A172 (cell line): ENCODE data around the gene RAC2. TPM values are rescaled to one million over a fixed set of nuclear protein-coding genes. Genes with fewer than 3 reads are reported as not detected.

Experiments used
- DNase-seq: peaks from one replicate; pipeline ENCODE4 v3.0.0-alpha.2; 2015; ENCODE audit warnings: low spot score
- total RNA-seq: library from RNA; depleted of rRNA; stranded (reverse); fragments of >200 nt; shearing (Covaris generic); gene quantifications from 2 replicates; pipeline ENCODE4 v1.2.3, GENCODE V29; 2014

The RAC2 gene
- total RNA-seq, 1 experiment from 2014 or later: 51.7 TPM

DNA sequence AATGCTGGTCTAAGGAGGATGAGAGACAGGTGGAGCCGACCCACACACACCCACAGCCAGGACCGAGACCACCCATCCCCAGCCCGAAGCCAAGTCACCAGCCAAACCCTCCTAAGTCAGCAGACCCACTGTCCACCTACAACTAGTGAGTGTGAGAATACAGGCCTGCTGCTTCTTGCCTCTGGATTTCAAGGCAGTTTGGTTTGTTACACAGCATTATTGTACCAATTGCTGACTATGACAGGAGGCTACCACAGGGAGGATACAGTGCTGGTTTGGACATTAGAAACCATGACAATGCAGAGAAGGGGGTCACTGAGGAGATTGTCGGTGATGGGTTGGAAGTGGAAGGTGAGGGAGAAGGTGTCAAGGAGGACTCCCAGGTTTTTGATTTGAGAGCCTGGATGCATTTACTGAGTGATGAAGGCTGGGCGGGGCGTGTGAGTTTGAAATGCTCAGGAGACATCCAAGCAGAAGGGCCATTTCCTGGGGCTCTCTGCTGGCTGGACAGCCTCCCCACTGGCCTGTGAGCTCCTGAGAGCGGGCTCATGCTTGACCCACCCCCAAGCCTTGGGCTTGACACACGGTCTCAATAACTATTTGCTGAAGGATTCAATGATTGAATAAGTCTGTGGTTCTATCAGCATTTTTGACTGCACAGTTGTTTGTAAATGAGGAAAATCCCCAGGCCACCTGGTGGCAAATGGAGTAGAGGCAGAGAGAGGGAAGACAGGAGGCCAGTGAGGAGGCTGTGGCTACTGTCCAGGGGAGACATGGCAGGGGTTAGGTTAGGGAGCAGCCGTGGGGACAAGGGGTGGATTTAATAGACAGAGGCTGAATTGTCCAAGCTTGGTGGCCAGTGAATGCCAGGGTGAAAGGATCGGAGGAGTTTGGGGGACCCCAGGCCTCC, 22.4 kb downstream of the RAC2 start:
- DNase-seq: no peak

DNA sequence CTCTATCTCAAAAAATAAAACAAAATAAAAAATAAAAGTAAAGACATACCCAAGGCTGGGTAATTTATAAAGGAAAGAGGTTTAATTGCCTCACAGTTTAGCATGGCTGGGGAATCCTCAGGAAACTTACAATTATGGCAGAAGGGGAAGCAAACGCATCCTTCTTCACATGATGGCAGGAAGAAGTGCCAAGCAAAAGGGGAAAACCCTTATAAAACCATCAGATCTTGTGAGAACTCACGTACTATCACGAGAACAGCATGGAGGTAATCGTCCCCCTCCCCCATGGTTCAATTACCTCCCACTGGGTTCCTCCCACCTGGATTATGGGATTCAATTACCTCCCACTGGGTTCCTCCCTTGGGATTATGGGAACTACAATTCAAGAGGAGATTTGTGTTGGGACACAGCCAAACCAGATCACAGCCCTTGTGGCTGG, 23.5 kb downstream of the RAC2 start:
- no peak for DNase-seq

DNA sequence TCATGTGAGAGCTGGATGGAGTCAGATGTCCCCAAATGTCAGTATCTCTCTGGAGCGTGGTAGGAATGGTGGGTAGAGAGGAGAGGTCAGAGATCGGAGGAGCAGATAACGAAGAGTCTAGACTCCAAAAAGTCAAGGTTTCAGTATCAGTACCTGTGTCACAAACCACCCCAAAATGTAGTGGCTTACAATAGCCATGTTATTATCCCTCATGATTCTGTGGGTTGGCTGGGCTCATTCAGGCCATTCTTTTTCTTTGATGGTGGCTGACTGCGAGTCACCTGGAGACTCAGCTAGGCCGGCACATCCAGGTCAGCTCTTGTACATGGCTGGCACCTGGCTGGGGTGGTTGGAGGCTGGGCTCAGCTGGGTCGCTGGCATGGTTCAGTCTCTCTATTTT, 24.5 kb downstream of the RAC2 start:
- no peak for DNase-seq

DNA sequence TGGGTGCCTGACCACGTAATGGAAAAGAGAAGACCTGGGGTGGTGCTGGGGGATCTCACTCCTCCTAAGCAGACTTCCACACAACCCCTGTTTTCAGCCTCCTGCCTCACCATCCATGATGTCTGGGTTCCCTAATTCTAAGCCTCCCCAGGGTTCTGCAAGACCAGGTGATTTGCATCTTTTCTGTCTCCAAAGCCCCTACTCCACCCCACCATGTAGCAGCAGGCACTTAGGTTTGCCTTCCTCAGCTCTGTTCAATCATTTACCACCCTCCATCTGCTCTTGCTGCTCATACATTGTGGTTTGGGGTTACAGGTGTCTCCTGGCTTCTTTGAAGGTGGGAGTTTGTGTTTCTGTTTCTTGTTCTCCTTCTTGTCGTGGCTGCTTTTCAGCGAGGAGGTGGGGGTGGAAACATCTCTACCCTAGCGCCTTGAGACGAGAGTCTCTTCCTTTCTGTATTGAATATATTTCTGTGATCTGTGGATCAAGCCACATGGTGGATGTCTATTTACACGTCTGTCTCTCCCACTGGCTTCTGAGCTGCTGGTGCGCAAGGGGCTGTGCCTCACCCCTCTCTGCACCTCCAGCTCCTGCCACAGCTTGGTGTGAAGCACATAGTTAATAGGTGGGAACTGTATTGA, 25.2 kb downstream of the RAC2 start:
- DNase-seq: no peak

DNA sequence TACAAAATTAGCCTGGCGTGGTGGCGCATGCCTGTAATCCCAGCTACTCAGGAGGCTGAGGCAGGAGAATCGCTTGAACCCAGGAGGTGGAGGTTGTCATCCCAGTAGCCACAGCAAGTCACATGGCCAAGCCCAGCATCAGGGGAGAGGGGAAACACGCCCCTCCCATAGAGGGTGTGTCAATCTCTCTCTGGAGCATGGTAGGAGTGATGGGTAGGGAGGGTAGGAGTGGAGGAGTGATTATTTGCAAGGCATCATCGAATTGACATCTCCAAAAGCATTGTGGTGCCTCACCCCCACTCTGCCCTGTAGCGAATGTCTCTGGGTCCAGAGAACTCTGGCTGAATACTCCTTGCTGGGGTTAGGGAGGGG, 25.7 kb downstream of the RAC2 start:
- DNase-seq: no peak

DNA sequence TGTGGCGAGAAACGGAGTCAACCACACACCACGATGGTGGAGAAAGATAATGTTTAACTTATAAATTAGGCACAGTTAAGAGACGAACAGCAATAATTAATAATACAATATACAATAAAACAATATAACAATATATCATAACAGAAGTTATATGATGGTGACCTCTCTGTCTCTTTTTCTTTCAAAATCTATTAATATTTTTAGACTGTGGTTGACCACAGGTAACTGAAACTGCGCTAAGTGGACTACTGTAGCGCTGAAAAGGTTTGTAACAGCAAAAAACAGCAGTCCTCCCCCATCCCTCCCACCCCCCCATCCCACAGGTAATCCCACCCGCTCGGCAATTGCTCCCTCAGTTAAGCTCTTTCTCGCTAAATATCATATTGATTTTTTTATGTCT, 28.2 kb downstream of the RAC2 start:
- no peak for DNase-seq

DNA sequence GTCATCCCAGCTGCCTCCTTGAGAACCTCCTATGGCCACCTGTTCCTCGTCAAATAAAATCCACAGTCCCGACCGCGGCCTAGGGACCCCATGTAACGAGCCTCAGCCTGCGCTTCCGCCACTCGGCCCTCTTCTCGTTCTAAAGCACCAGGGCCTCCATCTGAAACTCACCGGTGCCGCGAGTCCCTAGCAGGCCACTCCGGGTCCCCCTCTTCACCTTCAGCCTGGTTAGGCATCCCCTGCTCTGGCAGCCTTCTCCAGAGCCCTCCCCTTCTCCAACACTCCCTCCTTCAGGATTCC, 29.4 kb downstream of the RAC2 start:
- no peak for DNase-seq

DNA sequence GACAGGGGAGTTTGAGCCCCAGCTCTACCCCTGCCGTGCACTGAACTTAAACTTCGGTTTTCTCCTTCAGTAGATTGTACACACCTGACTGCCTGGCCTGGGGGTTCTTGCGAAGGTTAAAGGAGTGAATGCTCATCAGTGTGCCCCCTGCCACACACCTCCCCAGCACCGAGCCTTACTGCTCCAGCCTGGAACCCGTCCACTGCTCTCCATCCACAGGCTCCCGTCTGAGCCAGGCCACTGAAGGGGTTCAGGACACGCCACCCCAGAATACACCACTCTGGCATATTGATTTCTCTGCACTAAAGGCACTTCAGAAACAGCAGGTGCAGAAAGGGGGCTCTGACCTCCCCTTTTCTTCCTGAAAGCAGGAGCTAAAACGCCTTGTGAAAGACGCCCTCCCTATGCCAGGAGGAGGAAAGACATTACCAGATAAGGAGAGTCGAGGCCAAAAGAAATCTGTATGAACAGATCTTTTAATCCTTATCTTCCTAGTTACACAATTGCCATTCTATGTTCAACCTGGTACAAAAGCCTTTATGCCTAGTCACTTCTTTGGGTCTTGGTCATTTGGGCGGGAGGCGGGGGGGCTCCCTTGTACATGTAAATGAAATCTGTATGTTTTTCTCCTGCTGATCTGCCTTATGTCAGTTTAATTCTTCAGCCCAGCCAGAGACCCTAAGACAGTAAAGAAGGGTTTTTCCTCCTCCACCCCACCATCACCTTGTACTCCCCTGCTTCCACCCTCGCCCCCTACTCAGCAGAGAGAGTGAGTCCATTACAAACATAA, 29.9 kb downstream of the RAC2 start:
- no peak for DNase-seq

DNA sequence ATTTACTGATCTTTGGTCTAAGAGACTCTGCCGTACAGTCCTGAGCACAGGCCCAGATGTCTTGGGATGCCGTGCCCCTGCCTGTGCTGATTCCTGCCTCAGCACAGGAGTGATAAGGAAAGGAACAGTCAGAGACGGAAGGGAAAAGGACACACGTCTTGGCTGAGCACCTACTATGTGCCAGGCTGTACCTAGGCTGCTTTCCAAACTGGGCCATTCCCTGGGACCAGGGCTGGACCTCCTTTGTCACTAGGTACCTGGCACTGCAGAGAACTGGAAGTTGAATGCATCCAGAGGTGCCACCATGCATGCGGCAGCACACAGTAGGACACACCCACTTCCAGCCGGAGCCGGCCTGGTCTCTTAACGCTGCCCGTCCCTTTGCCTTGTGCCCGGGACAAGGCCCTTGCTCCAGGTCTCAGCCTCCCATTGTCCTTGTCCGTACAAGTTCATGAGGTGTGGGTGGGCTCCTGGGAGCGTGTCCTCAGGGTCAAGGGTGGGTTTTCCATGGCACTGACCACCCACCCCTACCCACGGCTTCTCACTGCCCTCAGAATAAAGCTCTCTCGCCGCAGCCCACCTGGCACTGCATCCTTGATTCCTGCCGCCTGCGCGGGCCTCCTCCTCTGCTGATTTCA, 30.7 kb downstream of the RAC2 start:
- DNase-seq: no peak

DNA sequence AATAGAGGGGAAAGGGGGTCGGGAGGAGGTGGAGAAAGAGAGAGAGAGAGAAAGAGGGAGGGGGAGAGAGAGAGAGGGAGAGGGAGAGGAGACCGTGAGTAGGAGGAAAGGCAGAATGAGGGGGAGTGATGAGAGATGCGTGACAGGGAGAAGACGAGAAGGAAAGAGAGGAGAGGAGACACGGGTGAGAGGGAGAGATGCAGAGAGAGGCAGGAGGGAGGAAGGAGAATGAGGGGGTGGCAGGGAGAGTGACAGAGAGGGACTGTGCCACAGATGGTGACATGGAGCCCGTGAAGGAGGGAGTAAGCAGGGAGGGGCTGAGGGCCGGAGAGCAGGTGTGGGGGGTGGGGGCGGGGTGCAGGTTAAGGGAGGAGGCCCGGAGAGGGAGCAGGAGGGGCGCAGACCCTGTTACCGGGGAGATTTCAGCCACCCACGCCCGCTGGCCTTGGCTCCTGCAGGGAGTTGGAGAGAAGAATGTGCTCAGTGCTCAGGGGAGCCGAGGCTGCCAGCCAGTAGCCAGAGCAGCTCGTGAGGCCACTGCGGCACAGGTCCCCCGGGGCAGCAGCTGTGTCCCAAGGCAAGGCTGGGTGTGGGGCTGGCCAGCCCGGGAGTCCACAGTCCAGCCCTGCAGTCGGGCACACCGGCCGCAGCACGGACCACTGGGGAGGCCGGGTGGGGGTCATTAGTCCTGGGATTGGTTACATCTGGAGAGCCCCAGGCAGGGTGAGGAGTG, 31.7 kb downstream of the RAC2 start, which contains the start of gene SSTR3:
Gene SSTR3, minus strand, starts transcription at position 304 of the 733 bp plus-strand sequence. CDS start 4,674 bp downstream, outside the sequence.
- no peak for DNase-seq

DNA sequence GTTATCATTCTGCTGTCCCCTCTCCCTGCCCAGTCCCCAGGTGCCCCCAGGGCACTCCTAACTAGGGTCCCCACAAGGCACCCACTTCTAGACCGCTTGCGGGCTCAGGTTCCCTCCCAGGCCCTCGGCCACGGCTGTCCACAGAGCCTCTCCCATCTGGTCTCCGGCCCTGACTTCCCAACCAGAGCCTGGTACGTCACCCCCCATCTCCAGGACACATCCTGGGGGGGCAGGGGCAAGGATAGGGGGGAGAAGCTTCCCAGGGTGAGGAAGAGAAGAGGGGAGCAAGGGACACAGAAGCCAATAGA, 32.2 kb downstream of the RAC2 start:
- DNase-seq: no peak

DNA sequence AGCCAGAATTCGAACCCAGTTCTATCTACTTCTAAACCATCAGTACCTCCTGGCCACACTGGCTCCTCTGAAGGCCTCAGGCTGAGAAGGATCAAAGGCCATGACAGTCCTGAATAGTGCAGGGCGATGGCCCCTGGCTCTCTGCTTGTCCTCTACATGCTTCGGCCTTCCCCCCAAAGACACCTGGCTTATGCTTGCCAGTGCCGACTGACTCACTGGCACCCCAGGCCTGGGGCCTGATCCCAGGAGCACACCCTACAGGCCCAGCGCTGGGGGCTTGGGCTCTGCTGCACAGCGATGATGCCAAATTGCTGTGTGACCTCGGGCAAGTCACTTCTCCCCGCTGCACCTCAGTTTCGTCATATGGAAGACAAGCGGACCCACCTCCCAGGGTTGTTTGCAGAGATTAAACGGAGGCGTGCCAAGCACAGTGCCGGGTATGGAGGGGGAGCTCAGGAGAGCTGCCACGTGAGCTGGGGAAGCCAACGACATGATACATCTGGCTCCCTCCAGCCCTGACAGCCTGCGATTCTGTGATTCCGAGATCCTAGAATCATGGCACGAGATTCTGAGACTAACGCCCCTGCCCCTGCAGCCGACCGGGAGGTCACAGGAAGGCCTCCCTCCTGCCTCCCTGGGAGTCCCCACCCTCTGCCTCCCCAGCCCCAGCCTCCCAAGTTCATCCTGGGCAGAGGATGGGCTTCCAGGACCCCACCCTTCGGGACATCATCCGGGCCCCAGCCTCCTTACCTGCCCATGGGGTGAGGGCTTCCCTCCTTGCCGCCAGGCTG, 32.8 kb downstream of the RAC2 start:
- no peak for DNase-seq

DNA sequence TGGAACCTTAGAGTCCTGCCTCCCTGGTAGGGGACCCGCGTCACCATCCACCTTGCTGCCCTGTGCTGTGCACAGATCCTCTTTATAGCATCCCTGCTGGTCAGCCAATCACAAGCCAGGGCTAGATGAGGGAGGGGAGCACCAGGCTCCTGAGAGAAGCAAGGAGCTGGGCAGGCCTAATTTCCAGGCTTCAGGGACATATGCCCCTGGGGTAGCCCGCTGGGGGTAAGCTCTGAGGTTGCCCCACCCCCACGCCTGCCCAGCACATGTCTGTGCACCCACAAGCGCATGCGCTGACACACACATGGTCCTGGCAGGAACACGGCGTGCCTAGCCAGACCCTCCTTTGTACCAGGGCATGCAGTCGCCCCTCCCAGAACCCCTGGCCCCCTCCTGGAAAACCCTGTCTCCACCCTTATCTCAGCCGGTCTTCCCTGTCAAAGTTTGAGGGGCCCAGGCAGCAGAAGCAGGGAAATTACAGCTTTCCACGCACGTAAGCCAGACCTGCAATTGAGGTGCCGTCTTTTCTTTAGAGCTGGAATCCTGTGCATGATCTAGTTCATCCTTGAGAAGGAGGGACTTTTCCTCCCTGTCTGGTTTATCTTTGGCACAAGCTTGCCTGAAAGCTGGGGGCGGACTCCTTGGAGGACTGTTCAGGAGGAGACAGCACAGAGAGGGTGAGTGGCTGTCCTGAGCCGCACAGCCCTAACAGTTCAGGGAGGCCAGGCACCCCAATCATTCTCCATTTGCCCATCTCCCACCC, 33.8 kb downstream of the RAC2 start:
- DNase-seq: no peak

DNA sequence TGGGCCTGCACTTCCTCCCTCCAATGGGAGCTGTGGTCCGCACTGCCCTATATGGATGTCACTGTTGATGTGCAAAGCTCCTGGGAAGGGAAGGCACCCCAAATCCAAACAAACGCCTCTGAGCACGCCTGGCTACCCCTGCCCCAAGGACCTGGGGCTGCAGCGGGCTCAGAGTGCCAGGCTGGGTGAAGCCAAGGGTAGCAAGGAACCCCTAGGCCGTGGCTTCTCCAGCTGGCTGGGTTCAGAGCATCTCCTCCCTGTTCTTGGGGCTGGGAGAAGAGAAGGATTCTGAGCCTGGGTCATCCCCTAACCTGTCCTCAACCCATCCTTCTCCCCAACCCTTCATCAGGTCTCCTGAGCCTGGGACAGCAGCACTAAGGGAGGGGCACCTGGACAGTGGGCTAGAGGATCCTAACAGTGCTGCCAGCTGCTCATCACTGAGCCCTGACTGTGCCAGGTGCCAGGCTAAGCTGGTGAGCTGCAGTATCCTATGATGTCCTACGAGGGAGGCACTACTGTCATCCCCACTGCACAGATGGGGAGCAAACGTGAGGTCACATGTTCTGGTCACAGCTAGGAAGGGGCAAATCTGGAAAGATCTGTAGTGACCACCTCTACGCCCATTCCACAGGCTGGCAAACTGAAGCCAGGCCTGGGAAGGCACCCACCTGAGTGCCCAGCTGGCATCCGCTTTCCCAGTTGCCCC, 34.8 kb downstream of the RAC2 start:
- no peak for DNase-seq

DNA sequence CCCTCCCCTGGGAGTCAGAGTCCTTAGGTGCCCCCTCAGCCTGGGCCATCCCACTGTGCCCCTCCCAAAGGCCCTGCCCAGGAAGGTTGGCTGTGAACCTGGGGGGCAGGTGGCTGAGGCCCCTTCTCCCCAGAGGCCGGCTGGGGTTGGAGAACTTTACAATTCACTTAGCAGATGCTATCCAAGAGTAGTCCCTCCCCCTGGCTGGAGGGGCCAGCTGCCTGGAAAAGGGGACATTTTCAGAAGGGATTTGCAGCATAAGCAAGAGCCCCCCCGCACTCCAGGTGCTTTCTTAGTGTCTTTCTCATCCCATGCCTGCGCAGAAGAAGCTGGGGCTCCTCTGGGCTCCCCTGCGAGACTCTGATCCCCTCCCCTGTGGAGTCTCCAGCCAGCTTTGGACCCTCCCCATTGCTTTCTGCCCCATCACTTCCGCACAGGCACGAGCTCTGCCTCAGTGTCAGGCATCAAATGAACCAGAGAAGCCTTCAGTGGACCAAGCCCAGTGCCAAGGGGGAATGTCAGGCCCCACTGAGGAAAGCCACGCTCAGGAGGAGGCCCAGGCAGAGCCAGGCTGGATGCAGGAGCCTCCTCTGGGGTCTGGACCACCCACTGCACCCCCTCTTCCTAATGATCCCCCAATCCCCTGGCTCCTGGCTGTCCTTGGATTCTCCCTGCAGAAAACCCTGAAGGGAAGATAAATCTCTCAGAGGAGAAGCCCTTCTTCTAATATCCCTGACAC, 35.5 kb downstream of the RAC2 start:
- DNase-seq: no peak

DNA sequence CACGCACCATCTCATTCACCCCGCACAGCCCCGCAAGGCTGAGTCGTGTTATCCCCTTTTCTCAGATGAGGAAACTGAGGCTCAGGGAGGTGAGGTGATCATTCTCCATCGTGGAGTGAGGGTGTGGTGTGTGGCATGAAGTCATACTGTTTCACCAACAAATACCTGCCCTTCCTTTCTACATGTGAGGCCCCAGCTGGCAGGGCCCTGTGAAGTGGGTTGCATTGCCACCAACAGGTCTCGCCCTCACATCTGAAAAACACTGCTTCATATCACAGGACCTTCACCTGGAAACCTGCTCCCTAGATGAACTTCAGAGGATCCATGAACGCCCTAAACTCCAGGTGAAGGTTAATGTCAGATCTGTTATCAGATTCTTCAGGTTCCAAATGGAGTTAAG, 36.1 kb downstream of the RAC2 start:
- no peak for DNase-seq

DNA sequence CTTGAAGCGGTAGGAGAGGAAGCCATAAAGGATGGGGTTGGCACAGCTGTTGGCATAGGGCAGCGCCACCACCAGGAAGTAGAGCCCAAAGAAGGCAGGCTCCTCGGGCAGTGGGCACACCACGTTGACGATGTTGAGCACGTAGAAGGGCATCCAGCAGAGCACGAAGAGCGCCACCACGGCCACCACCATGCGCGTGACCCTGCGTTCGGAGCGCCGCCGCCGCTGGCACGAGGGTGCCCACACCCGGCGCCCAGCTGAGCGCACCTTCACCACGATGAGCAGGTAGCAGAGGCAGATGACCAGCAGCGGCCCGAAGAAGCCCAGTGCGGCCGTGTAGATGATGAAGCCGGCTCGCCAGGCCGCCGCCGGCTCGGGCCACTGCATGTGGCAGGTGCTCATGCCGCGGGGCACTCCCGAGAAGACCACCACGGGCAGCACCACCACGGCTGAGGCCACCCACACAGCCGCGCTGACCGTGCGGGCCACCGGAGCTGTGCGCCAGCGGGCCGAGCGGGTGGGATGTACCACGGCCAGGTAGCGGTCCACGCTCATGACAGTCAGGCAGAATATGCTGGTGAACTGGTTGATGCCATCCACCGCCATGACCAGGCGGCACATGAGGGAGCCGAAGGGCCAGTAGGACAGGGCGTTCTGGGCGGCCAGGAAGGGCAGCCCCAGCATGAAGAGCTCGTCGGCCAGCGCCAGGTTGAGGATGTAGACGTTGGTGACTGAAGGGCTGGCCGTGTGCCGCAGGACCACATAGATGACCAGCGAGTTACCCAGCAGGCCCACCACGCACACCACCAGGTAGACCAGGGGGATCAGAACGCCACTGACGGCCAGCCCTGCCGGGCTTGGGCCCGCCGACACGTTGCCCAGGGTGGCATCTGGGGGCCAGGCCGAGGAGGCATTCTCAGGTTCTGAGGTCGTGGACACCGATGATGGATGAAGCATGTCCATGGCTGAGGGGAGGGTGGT, 36.9 kb downstream of the RAC2 start:
- DNase-seq: no peak
